Eye (tissue), 1 donor: Measurements from ENCODE around the gene COL12A1.

Experiments used
- DNase-seq: peaks from one replicate; pipeline ENCODE4 v3.0.0-alpha.2; 2015

The COL12A1 gene

DNA sequence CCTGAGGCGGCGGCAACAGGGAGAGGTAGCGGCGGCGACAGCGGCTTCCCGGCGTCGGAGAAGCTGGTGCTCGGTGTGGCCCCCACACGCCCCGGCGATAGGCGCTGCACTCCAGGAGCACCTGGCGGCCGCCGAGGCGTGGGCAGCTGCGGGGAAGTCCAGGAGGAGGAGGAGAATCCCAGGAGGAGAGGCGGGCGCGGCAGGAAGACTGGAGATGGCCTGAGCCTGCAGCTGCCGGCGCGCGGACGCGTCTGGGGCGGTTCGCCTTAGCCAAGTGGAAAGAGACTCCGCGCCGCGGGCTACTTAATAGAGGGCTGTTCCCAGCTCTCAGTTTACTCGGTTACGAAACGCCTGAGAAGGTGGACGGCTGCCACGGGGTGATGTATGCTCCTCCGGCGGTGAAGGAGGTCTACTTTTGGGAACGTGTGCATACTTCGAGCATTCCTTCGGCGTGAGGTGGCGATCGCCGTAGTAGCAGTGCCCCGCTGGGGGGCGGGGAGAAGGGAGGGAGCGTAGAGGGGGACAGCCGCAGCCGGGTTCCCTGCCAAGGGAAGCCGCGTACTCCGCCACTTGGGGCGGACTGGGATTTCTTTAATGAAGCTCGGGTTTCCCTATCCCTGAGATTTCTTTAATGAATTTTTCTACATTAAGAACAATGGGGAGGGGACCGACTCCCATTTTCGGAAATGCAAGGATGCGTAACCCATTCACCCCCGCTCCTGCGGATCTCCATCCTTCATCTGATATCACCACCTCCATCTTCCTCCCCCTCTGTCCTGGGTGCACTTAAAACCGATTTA, at the start of gene COL12A1:
Gene COL12A1, minus strand, starts transcription at position 278 of the 800 bp plus-strand sequence. CDS start 3,261 bp downstream, outside the sequence.
- peak; percentile 94 for DNase-seq

- DNase-seq = no peak
Observed at GRCh38 chr6:75250552-75250951, 44.7 kb upstream of the COL12A1 start.

- no peak for DNase-seq
Observed at GRCh38 chr6:75249837-75250236, 44.0 kb upstream of the COL12A1 start.

GRCh38 chr6:75246386-75246785, 40.5 kb upstream of the COL12A1 start:
- no peak for DNase-seq

DNA sequence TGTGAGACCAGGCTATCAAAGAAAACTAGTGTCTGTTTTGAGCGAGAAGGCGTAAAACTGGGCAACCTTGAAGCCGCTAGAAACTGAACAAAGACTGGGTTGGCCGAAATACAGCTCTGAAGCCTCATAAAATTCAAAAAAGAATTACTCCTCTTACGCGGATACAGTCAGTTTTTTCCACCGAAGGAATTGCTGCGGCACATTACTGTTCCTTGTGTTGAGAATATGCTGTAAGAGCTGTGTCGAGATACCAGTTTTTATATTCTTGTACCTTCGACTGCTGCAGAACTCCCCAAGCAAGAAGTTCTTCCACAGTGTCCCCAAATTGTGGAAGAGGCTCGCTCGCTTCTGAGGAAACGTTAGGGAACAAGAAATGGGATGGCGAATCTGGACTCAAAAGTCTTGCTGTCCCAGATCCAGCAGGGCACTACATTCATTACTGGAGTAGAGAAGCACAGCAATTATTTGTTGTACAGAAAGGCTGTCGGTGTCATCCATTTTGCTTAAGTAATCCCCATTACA, 38.3 kb upstream of the COL12A1 start:
- DNase-seq = no peak

- peak; percentile 97 for DNase-seq
Observed at GRCh38 chr6:75243333-75244062, 37.6 kb upstream of the COL12A1 start, which contains the start of gene COX7A2. Gene COX7A2 (minus strand): TSS chr6:75243801. CDS start chr6:75243734, 67 bp downstream.

DNA sequence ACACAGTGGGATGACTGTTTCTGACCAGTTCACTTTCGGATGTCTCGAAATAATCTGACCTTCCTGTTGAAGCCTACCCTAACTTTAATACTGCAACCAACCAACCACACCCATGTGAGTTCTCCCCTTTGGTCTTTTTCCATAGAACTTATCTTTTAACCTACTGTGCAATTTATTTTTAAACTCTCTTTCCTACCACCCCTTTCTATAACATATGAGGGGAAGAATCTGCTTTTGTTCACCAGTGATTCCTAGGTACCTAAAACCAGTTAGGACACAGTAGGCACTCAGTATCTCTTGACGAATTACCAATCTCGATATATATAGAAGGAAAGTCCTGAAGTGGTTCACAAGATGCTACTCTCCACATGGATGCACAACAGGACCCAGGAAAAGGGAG, 30.8 kb upstream of the COL12A1 start:
- no peak for DNase-seq

DNA sequence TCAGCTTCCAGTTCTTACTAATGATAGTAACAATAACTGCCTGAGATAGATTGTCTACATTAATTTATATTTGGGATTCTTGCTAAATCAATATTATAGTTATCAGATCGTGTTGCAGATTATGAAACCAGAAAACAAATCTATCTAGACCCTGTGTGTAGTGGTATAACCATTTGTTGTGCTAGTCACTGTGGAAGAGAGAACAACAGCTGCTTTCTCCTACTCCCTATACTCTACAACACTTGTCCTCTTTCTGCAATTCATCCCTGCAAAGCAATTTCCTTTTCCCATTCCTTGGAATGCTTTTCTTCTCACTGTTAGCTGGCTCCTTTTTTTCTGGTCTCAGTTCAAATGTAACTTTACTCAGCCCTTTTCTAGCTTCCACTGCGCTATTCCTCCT, 29.4 kb upstream of the COL12A1 start:
- no peak for DNase-seq

GRCh38 chr6:75234126-75234865, 28.4 kb upstream of the COL12A1 start:
- DNase-seq = no peak

DNA sequence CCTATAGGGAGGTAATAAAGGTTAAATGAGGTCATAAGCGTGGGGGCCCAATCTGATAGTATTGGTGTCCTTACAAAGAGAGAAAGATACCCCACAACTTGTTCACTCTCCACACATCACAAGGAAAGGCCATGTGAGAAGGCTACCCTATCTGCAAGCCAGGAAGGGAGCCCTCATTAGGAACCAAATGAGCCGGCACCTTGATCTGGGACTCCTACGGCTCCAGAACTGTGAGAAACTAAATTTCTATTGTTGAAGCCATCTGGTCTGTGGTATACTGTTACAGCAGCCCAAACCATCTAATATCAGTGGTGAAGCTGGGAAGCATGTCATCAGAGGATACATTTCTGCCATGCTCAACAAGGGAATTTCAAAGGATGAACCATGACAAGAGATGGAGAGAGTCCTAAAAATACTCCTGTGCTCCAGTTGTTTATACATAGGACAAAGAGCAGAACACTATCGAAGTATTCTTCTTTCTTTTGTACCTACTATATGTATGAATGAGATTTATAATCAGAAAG, 27.3 kb upstream of the COL12A1 start:
- no peak for DNase-seq

GRCh38 chr6:75230484-75231325, 24.9 kb upstream of the COL12A1 start:
- DNase-seq = peak; percentile 73

DNA sequence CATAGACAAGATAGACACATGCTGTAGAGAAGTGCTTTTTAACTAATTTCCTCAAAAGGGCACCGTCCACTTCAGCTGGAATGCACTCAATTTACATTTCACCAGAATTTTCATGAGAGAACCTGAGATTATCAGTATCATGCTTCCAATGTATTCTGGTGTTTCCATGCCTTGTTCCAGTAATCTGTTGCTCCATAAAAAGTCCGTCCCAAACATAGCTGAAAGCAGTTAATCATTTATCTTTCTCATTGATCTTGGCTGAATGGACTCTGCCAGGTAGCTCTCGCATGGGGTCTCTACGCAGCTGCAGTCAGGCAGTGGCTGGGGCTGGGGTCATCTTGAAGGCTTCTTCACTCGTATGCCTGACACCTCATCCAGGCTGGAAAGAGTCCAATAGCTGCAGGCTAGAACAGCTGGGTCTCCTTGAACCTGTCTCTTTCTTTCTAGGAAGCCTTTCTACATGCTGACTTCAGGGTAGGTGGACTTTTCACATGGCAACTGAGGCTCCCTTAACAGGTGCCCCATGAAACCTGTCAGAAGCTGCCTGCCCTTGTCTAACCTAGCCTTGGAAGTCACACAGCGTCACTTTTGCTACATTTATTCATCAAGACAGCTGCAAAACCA, 18.6 kb upstream of the COL12A1 start:
- no peak for DNase-seq

DNA sequence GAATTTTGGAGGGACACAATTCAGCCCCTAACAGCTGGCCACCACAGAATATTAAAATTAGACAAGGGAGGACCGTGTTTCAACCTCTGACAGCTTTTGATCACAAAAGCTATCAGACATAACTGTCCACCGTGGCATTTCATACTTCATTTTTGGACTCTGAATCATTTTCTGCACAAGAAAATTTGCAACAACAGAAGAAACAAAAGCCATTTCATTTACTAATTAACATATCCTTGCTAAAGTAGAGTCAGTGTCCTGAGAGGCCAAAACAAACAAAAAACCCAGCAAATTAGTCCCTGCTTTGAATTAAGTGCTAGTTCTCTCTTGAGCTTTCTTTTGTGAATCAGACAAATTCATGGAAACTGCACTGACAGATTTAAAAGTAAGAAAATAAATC, 17.6 kb upstream of the COL12A1 start:
- DNase-seq = no peak

- DNase-seq = no peak
Observed at GRCh38 chr6:75222261-75222660, 16.4 kb upstream of the COL12A1 start.

- no peak for DNase-seq
Observed at GRCh38 chr6:75221116-75221515, 15.3 kb upstream of the COL12A1 start.

GRCh38 chr6:75220357-75220756, 14.5 kb upstream of the COL12A1 start:
- DNase-seq = no peak

DNA sequence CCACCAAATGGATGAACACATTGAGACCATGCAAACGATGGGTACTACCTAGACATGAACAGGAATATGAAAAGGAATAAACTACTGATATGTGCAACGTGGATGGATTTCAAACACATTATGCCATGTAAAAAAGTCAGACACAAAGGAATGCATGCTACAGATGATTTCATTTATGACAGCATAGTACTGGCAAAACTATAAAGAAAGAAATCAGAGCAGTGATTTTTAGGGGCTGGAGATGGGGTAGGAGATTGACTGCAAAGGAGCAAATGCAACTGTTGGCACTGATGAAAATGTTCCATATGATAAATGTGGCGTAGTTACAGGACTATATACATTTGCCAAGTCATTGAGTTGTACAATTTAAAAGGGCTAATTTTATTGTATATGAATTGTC, 13.4 kb upstream of the COL12A1 start:
- DNase-seq = peak; percentile 39

GRCh38 chr6:75217193-75217592, 11.3 kb upstream of the COL12A1 start:
- DNase-seq = peak; percentile 61

DNA sequence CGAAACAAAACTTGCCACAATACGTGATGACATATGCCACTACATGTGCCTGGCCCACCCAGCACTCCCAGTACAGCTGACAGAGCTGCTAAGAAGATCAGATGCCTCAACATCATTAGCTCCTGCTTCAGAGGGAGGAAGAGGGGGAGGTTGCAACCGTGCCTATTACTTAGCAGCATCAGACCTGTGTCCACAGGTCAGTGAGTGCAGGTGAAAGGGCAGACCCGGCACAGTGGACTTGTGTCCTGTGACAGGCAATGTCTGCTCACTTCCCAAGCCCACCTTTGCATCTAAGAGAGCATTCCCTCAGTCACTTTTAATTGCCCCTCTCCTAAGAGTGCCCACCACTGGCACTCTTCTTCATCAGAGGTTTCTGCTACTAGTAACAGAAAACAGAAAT, 9.4 kb upstream of the COL12A1 start:
- no peak for DNase-seq

DNA sequence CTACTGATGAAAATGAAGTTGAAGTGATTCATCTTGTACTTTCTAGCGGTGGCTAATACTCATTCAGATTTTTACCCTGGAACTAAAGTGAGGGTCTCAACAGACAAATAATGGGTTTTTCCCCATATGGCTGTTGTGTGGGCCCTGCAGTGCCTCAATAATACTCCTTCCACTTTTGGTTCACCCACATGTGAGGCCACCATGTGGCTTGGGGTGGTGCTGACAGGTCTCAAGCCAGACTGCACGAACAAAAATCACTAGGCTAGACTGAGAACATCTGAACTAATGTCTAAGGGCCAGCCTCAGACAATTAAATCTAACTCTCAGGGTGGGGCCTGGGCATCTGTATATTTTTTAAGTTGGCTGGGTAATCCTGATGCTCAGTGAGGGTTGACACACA, 7.9 kb upstream of the COL12A1 start:
- no peak for DNase-seq

DNA sequence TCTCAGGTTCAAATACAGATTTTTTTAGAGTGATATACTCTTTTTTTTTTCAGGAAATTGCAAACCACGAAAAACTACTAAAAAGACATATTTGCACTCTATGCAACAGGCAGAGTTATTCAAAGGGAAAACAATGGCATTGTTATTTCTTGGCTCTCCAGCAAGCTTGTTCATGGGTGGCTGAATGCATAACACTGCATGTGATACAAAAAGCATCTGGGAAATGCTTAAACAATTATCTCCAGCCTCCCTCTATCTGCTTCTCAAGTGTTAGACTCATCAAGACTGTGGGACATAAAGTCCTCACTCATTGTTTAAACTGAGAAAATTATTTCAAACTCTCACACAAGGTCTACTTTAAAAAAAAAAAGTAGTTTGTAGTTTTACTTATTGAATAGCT, 7.3 kb upstream of the COL12A1 start:
- peak; percentile 60 for DNase-seq
